Prostate gland (tissue), 2 donors: ENCODE data around the gene TSPAN11. TPM values are rescaled to one million over a fixed set of nuclear protein-coding genes. Genes with fewer than 3 reads are reported as not detected.

ENCODE experiments used
- DNase-seq: peaks from one replicate; pipeline ENCODE4 v3.0.0-alpha.2; 2019; ENCODE audit warnings: low spot score
- H3K27ac ChIP-seq, 2 donors: fragments of 200-600 bp; sonication (generic); 2 replicates each; pipeline ENCODE4 v1.5.1; 2017 to 2019
- H3K27me3 ChIP-seq: fragments of 200-600 bp; sonication (generic); replicated peaks from 2 replicates; pipeline ENCODE4 v1.5.1; 2019; ENCODE audit not compliant: insufficient read depth
- H3K36me3 ChIP-seq, 2 donors: fragments of 200-600 bp; sonication (generic); 1 replicate in 1 of 2; 2 replicates in 1 of 2; pipeline versions ENCODE4 v1.5.1 to v1.8.1; 2017 to 2019
- H3K4me1 ChIP-seq: fragments of 200-600 bp; sonication (generic); replicated peaks from 2 replicates; pipeline ENCODE4 v1.5.1; 2019
- H3K4me3 ChIP-seq, 2 donors: fragments of 200-600 bp; sonication (generic); 2 replicates each; pipeline ENCODE4 v1.5.1; 2017 to 2019
- H3K9me3 ChIP-seq: fragments of 200-600 bp; sonication (generic); 2 replicates; pipeline ENCODE4 v1.5.1; 2017
- POLR2A ChIP-seq: fragments of 450-650 bp; IDR thresholded peaks from one replicate; pipeline ENCODE4 v1.6.1; 2016; ENCODE audit warnings: antibody characterized with exemption, mild to moderate bottlenecking
- POLR2AphosphoS5 ChIP-seq: sonication (generic); formaldehyde crosslinking; IDR thresholded peaks from one replicate; pipeline ENCODE4 v1.6.1; 2017; ENCODE audit warnings: antibody characterized with exemption
- WGBS: methylation state at CpG from one replicate; pipeline ENCODE4 v1.1.5; 2018; 5-methylcytosine and 5-hydroxymethylcytosine counted together
- intact Hi-C: fragments of 100-400 bp; cut with DNase I; formaldehyde crosslinking; loops from one replicate; pipeline ENCODE4 v1.14.2; 2022
- total RNA-seq, 2 donors: library from RNA; depleted of rRNA; stranded (reverse); fragments of >200 nt; gene quantifications; one replicate each; pipeline ENCODE4 v1.1.0, GENCODE V29; 2016
- TF ChIP-seq, protein P1 (sequence below), 4 experiments: fragments of 200-600 bp in 2 of 4; fragments of 450-650 bp in 2 of 4; sonication (generic) in 2 of 4; IDR thresholded peaks; 1 replicate in 3 of 4; 2 replicates in 1 of 4; pipeline ENCODE4 v1.5.1; 2016 to 2019; ENCODE audit warnings: antibody characterized with exemption in 4 of 4, mild to moderate bottlenecking in 2 of 4, moderate library complexity in 2 of 4

The TSPAN11 gene
- total RNA-seq, 2 donors from 2014 or later: 1.0 to 4.1 TPM

DNA sequence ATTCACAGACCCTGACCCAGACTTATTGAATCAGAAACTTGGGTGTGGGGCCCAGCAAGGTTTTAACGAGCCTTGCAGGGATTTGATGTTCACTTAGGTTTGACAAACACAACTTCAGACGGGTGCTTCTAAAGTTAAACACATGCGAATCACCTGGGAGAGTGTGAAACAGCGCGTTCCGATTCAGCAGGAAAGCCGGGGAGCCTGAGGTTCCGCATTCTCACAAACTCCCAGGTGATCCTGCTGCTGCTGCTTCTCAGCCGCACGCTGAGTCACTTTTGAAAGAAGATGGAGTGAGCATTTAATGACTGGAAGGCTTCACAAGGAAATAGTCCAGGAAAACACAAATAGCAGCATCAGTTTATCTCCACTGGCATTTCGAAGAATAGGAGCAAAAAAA lies 102.9 kb downstream of the TSPAN11 start:
- Histone ChIP-seq H3K4me1 (no peaks in the 10 kb centered on the region), H3K27ac (no peak overlapping the region), H3K9me3 (no peaks in the 10 kb centered on the region), H3K4me3 (no peak overlapping the region), H3K27me3 (no peaks in the 10 kb centered on the region), H3K36me3 (no peaks in the 10 kb centered on the region)
- 78% methylated on average over 11 of the region's 11 CpGs for WGBS
- no peak for DNase-seq
- intact Hi-C loops: no loop called here
- TF ChIP-seq POLR2A (no peak), POLR2AphosphoS5 (no peak)
- TF ChIP-seq, protein P1, sequence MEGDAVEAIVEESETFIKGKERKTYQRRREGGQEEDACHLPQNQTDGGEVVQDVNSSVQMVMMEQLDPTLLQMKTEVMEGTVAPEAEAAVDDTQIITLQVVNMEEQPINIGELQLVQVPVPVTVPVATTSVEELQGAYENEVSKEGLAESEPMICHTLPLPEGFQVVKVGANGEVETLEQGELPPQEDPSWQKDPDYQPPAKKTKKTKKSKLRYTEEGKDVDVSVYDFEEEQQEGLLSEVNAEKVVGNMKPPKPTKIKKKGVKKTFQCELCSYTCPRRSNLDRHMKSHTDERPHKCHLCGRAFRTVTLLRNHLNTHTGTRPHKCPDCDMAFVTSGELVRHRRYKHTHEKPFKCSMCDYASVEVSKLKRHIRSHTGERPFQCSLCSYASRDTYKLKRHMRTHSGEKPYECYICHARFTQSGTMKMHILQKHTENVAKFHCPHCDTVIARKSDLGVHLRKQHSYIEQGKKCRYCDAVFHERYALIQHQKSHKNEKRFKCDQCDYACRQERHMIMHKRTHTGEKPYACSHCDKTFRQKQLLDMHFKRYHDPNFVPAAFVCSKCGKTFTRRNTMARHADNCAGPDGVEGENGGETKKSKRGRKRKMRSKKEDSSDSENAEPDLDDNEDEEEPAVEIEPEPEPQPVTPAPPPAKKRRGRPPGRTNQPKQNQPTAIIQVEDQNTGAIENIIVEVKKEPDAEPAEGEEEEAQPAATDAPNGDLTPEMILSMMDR (IDR thresholded peaks at IDR 0.05): no peak

- H3K4me1 ChIP-seq: no peaks in the 10 kb centered on the region
- no peak overlapping the region for H3K4me3 ChIP-seq
- H3K36me3 ChIP-seq: no peaks in the 10 kb centered on the region
- 60% methylated on average over 6 of the region's 6 CpGs for WGBS
- H3K27me3 ChIP-seq: no peaks in the 10 kb centered on the region
- DNase-seq: no peak
- no peak for TF ChIP-seq POLR2AphosphoS5
- TF ChIP-seq, protein P1 (IDR thresholded peaks at IDR 0.05): no peak
- no peak for TF ChIP-seq POLR2A
- no peaks in the 10 kb centered on the region for H3K9me3 ChIP-seq
- intact Hi-C loops: no loop called here
- no peak overlapping the region for H3K27ac ChIP-seq
Measured at GRCh38 chr12:31029916-31030562, 103.5 kb downstream of the TSPAN11 start.

GRCh38 chr12:31031951-31032335 lies 105.4 kb downstream of the TSPAN11 start:
- intact Hi-C loops: no loop called here
- Histone ChIP-seq H3K4me1 (no peaks in the 10 kb centered on the region), H3K27me3 (no peaks in the 10 kb centered on the region), H3K4me3 (no peak overlapping the region), H3K27ac (no peak overlapping the region), H3K36me3 (no peaks in the 10 kb centered on the region), H3K9me3 (no peaks in the 10 kb centered on the region)
- no peak for TF ChIP-seq POLR2A
- TF ChIP-seq, protein P1 (IDR thresholded peaks at IDR 0.05): no peak
- no peak for TF ChIP-seq POLR2AphosphoS5
- no peak for DNase-seq
- whole genome bisulfite sequencing: 83% methylated on average over 4 of the region's 4 CpGs

GRCh38 chr12:31033146-31033545 lies 106.6 kb downstream of the TSPAN11 start:
- WGBS: 67% methylated on average over 3 of the region's 3 CpGs
- H3K27me3 ChIP-seq: no peaks in the 10 kb centered on the region
- no peak overlapping the region for H3K27ac ChIP-seq
- no peaks in the 10 kb centered on the region for H3K9me3 ChIP-seq
- no peak for DNase-seq
- no peaks in the 10 kb centered on the region for H3K36me3 ChIP-seq
- H3K4me3 ChIP-seq: no peak overlapping the region
- no peak for TF ChIP-seq POLR2AphosphoS5
- no peak for TF ChIP-seq POLR2A
- TF ChIP-seq, protein P1 (IDR thresholded peaks at IDR 0.05): no peak
- intact Hi-C loops: no loop called here
- H3K4me1 ChIP-seq: no peaks in the 10 kb centered on the region

DNA sequence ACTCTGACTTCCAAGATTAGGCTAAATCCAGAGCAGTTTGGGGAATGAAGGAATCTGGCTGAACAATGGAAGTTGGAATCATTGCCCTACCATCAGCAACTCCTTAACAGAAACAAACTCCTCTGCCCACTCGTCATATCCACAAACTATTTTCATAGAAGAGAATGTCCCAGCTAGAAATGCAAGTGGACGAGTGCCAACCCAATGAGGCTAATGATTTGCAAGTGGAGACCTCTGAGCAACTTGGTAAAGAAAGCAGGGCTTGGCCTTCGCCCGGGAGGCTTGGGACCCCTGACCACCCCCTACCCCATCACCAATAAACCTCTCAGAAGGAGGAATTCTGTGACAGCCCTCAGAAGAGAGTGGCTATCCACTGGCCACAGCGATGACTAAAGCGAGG lies 107.1 kb downstream of the TSPAN11 start:
- TF ChIP-seq POLR2A (no peak), POLR2AphosphoS5 (no peak)
- TF ChIP-seq, protein P1 (IDR thresholded peaks at IDR 0.05): no peak
- WGBS: 59% methylated on average over 6 of the region's 6 CpGs
- no peak overlapping the region for H3K4me3 ChIP-seq

More for the DNA sequence above, 107.1 kb downstream of the TSPAN11 start:
- intact Hi-C loops: no loop called here
- H3K4me1 ChIP-seq: no peaks in the 10 kb centered on the region
- H3K27ac ChIP-seq: peak overlapping the region in 1 of 2 donors; percentile 22
- no peaks in the 10 kb centered on the region for H3K36me3 ChIP-seq
- no peaks in the 10 kb centered on the region for H3K27me3 ChIP-seq
- no peaks in the 10 kb centered on the region for H3K9me3 ChIP-seq
- DNase-seq: no peak
